ENCODE results near the gene NOS1.

NOS1 gene

GRCh38 chr12:117367006-117367638 is 5.7 kb upstream of the NOS1 start:
- H3K4me1 ChIP-seq (ENCODE audit: insufficient read depth, poor library complexity, severe bottlenecking): no peaks in the 10 kb centered on the region
- no peak overlapping the region for H3K27ac ChIP-seq (ENCODE audit: poor library complexity, severe bottlenecking)
- no peaks in the 10 kb centered on the region for H3K9me3 ChIP-seq (ENCODE audit: severe bottlenecking)
- no peak overlapping the region for H3K4me3 ChIP-seq (ENCODE audit: severe bottlenecking)
- peaks cover 4% of the 10 kb centered on the region for H3K27me3 ChIP-seq (ENCODE audit: insufficient read depth, poor library complexity, severe bottlenecking)
- H3K36me3 ChIP-seq (ENCODE audit: low read depth): no peaks in the 10 kb centered on the region
- TF ChIP-seq CTCF (IDR thresholded peaks at IDR 0.05; ENCODE audit: poor library complexity, severe bottlenecking): peak; percentile 93
- ATAC-seq (ENCODE audit: low read depth): peak; percentile 76
- no peak for DNase-seq (ENCODE audit: low spot score)

- no peak for ATAC-seq (ENCODE audit: low read depth)
Measured at GRCh38 chr12:117365049-117365616, 3.7 kb upstream of the NOS1 start.

GRCh38 chr12:117363953-117364486 is 2.6 kb upstream of the NOS1 start:
- Histone ChIP-seq H3K4me1 (ENCODE audit: insufficient read depth, poor library complexity, severe bottlenecking) (no peaks in the 10 kb centered on the region), H3K4me3 (ENCODE audit: severe bottlenecking) (no peak overlapping the region), H3K27me3 (ENCODE audit: insufficient read depth, poor library complexity, severe bottlenecking) (peaks cover 19% of the 10 kb centered on the region), H3K27ac (ENCODE audit: poor library complexity, severe bottlenecking) (no peak overlapping the region), H3K36me3 (ENCODE audit: low read depth) (no peaks in the 10 kb centered on the region), H3K9me3 (ENCODE audit: severe bottlenecking) (no peaks in the 10 kb centered on the region)
- no peak for ATAC-seq (ENCODE audit: low read depth)
- no peak for DNase-seq (ENCODE audit: low spot score)
- TF ChIP-seq CTCF (IDR thresholded peaks at IDR 0.05; ENCODE audit: poor library complexity, severe bottlenecking): no peak

More at GRCh38 chr12:117365049-117365616, 3.7 kb upstream of the NOS1 start:
- no peak for TF ChIP-seq CTCF (IDR thresholded peaks at IDR 0.05; ENCODE audit: poor library complexity, severe bottlenecking)
- Histone ChIP-seq H3K4me1 (ENCODE audit: insufficient read depth, poor library complexity, severe bottlenecking) (no peaks in the 10 kb centered on the region), H3K9me3 (ENCODE audit: severe bottlenecking) (no peaks in the 10 kb centered on the region), H3K4me3 (ENCODE audit: severe bottlenecking) (no peak overlapping the region), H3K27ac (ENCODE audit: poor library complexity, severe bottlenecking) (no peak overlapping the region), H3K27me3 (ENCODE audit: insufficient read depth, poor library complexity, severe bottlenecking) (peaks cover 18% of the 10 kb centered on the region), H3K36me3 (ENCODE audit: low read depth) (no peaks in the 10 kb centered on the region)
- no peak for DNase-seq (ENCODE audit: low spot score)

GRCh38 chr12:117363056-117363662 is 1.7 kb upstream of the NOS1 start:
- DNase-seq (ENCODE audit: low spot score) (no peak), ATAC-seq (ENCODE audit: low read depth) (no peak)
- H3K27me3 ChIP-seq (ENCODE audit: insufficient read depth, poor library complexity, severe bottlenecking): peaks cover 19% of the 10 kb centered on the region
- H3K36me3 ChIP-seq (ENCODE audit: low read depth): no peaks in the 10 kb centered on the region
- no peaks in the 10 kb centered on the region for H3K9me3 ChIP-seq (ENCODE audit: severe bottlenecking)
- H3K4me3 ChIP-seq (ENCODE audit: severe bottlenecking): no peak overlapping the region
- H3K27ac ChIP-seq (ENCODE audit: poor library complexity, severe bottlenecking): no peak overlapping the region
- no peak for TF ChIP-seq CTCF (IDR thresholded peaks at IDR 0.05; ENCODE audit: poor library complexity, severe bottlenecking)
- H3K4me1 ChIP-seq (ENCODE audit: insufficient read depth, poor library complexity, severe bottlenecking): no peaks in the 10 kb centered on the region
